NCI-H774 (cell line): ENCODE measurements around the gene PRMT7.

Experiments
- DNase-seq: peaks from one replicate; lab custom pipeline; 2025; lab: John Stamatoyannopoulos, UW

The PRMT7 gene

GRCh38 chr16:68396481-68396880 is 85.7 kb downstream of the PRMT7 start:
- peak; percentile 24 for DNase-seq

GRCh38 chr16:68397710-68398201 is 86.9 kb downstream of the PRMT7 start:
- no peak for DNase-seq

- no peak for DNase-seq
Measured at GRCh38 chr16:68399456-68399855, 88.6 kb downstream of the PRMT7 start.

GRCh38 chr16:68400083-68400923 is 89.5 kb downstream of the PRMT7 start:
- no peak for DNase-seq

GRCh38 chr16:68400924-68401460 is 90.2 kb downstream of the PRMT7 start:
- DNase-seq = no peak

GRCh38 chr16:68401871-68402747 is 91.3 kb downstream of the PRMT7 start:
- DNase-seq = no peak

- no peak for DNase-seq
Measured at GRCh38 chr16:68402748-68403040, 91.9 kb downstream of the PRMT7 start.

- no peak for DNase-seq
Measured at GRCh38 chr16:68403177-68403576, 92.4 kb downstream of the PRMT7 start.

GRCh38 chr16:68403704-68404103 is 92.9 kb downstream of the PRMT7 start:
- no peak for DNase-seq

GRCh38 chr16:68404736-68405345 is 94.0 kb downstream of the PRMT7 start:
- DNase-seq = no peak

GRCh38 chr16:68406458-68407152 is 95.8 kb downstream of the PRMT7 start:
- DNase-seq = no peak
